Tibial artery (tissue), 4 donors: Measurements from ENCODE around the gene MORN4.

Experiments
- DNase-seq, 2 donors: peaks; one replicate each; pipeline ENCODE4 v3.0.0-alpha.2; 2019
- H3K27ac ChIP-seq, 2 donors: fragments of 200-600 bp; sonication (generic) in 1 of 2; 1 replicate in 1 of 2; 2 replicates in 1 of 2; pipeline ENCODE4 v1.5.1; 2018 to 2019; ENCODE audit warnings: mild to moderate bottlenecking in 1 of 2
- H3K27me3 ChIP-seq, 2 donors: fragments of 200-600 bp; sonication (generic) in 1 of 2; one replicate each; pipeline versions ENCODE4 v1.5.1 to v1.6.0; 2016 to 2019
- H3K36me3 ChIP-seq, 3 donors: fragments of 200-600 bp; sonication (generic) in 2 of 3; one replicate each; pipeline ENCODE4 v1.5.1; 2016 to 2019; ENCODE audit warnings: mild to moderate bottlenecking in 2 of 3
- H3K4me1 ChIP-seq, 4 donors: fragments of 200-600 bp; sonication (generic) in 2 of 4; 1 replicate in 3 of 4; 2 replicates in 1 of 4; pipeline ENCODE4 v1.5.1; 2016 to 2019
- H3K4me3 ChIP-seq, 2 donors: fragments of 200-600 bp; sonication (generic) in 1 of 2; 1 replicate in 1 of 2; 2 replicates in 1 of 2; pipeline ENCODE4 v1.5.1; 2018 to 2019; ENCODE audit warnings: mild to moderate bottlenecking in 2 of 2
- H3K9me3 ChIP-seq, 3 donors: fragments of 200-600 bp; sonication (generic) in 1 of 3; one replicate each; pipeline ENCODE4 v1.5.1; 2016 to 2019
- CTCF ChIP-seq, 2 experiments: fragments of 200-600 bp in 1 of 2; fragments of 450-650 bp in 1 of 2; IDR thresholded peaks; one replicate each; pipeline ENCODE4 v1.5.1; 2017 to 2019; ENCODE audit warnings: antibody characterized with exemption in 2 of 2, mild to moderate bottlenecking in 1 of 2, moderate library complexity in 1 of 2
- intact Hi-C: fragments of 100-400 bp; cut with DNase I; formaldehyde crosslinking; loops from one replicate; pipeline ENCODE4 v1.15.0; 2023; ENCODE audit warnings: low total_unique reads

MORN4 gene

DNA sequence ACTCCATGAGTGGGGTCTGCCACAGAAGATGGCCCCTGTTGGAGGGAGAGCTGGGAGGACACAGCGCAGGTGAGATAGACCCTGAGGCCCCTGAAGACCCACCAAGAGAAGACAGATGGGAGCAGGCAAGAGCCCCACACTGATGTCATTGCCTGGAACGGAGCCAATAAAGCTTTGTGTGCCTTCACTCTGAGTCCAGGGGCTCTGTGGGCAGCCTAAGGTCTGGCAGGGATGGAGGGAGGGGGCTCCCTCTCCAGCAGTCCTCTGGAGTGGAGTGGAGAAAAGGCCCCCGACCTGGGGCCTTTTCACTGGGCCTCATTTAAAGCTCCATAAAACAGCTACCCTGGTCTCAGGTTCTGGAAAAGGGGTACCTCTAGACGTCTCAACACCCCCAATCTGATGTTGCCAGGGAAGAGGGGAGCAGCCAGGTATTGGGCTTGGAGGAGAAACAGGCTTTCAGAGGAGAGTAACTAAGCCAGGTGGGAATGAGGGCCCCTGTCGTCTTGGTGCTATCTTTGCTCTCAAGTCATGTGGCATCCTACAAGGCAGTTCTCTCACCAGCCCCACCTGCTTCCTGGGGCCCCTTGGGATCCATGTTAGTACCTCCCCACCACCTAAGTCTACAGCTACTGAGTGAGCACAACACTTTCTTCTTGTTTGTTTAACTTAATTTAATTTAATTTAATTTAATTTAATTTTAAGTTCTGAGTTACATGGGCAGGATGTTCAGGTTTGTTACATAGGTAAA is 42.4 kb downstream of the MORN4 start:
- no peak overlapping the region for H3K27ac ChIP-seq
- no peaks in the 10 kb centered on the region for H3K9me3 ChIP-seq
- H3K4me1 ChIP-seq: peaks cover 0 to 34% (median 23%) of the 10 kb centered on the region in 4 donors
- intact Hi-C loops: loop anchor here (5.0 kb wide), 1 partner anchor 929 kb away; no protein-coding TSS in a partner anchor
- H3K36me3 ChIP-seq: no peaks in the 10 kb centered on the region
- no peak for TF ChIP-seq CTCF (IDR thresholded peaks at IDR 0.05)
- no peak overlapping the region for H3K4me3 ChIP-seq
- no peak for DNase-seq
- H3K27me3 ChIP-seq: no peaks in the 10 kb centered on the region

DNA sequence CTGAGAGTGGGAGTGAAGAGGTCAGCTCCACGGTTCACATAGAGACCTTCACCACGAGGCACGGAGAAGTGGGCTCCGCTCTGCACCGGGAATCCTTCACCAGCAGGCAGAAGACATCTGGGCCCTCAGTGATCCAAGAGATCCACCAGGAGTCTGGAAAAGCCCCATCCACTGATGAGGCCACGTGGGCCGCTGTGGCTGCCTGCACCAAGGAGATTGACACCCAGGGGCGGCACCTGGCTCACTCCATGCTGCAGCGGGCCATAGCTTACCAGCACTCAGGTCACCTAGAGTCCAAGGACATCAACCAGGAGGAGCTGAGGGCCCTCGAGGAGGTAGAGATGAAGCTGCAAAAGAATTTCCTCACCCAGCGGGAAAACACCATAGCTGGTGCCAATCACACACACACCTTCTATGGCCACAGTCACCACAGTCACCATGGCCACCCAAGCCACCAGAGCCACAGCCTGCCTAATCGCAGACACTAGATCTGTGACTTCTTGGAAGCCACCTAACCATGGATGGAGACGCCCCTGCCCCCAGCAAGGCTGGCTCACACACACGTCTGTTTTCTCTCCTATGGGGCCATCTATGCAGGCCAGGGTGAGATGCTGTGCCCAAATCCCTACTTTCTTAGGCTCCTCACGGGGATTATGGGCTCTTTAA is 43.1 kb downstream of the MORN4 start:
- peaks cover 0 to 27% (median 16%) of the 10 kb centered on the region in 4 donors for H3K4me1 ChIP-seq
- H3K27ac ChIP-seq: no peak overlapping the region
- H3K9me3 ChIP-seq: no peaks in the 10 kb centered on the region
- TF ChIP-seq CTCF (IDR thresholded peaks at IDR 0.05): no peak
- H3K27me3 ChIP-seq: no peaks in the 10 kb centered on the region
- H3K36me3 ChIP-seq: no peaks in the 10 kb centered on the region
- DNase-seq: no peak
- no peak overlapping the region for H3K4me3 ChIP-seq
- intact Hi-C loops: loop anchor here (5.0 kb wide), 1 partner anchor 928 kb away; no protein-coding TSS in a partner anchor

DNA sequence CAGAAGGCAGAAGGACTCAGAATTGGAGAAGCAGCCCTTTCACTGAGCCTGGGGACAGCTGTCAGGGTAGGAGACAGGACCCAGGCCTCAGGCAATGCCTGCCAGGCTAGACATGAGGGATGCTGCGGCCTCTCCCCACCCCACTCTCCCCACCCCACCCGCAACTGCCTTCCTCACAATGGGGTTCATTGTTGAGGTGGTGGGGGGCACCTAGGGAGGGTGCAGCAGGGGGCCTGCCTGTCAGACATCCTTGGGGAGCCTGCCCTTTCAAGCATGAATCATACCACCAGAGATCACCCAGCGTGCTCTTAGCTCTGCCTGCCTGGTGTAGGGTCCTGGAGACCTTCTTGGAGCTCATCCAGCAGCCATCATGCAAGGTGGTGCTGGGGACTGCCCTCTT is 43.8 kb downstream of the MORN4 start, which contains the start of gene C10orf62:
TSS of gene C10orf62 (plus strand) at position 243 of the 400 bp plus-strand sequence. CDS start 177 bp downstream, outside the sequence.
- H3K36me3 ChIP-seq: no peaks in the 10 kb centered on the region
- no peak within 1 kb of the TSS for H3K27ac ChIP-seq
- DNase-seq: no peak

DNA sequence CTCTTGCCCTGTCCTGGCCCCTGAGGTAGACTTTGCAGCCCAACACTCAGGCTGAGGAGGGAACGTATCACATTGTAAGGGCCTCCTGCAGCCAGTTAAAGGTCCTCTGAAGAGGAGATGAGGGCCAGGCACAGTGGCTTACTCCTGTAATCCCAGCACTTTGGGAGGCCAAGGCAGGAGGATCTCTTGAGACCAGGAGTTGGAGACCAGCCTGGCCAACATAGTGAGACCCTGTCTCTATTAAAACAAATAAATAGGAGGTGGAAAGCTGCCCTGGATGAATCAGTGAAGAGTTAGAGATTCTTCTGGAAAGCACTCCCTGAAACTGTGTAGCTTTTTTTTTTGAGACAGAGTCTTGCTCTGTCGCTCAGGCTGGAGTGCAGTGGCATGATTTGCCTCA is 46.1 kb downstream of the MORN4 start:
- no peak for DNase-seq
- no peaks in the 10 kb centered on the region for H3K27me3 ChIP-seq

More for the DNA sequence above, 43.8 kb downstream of the MORN4 start, which contains the start of gene C10orf62:
- Histone ChIP-seq H3K4me3 (no peak within 1 kb of the TSS), H3K27me3 (no peaks in the 10 kb centered on the region), H3K4me1 (peaks cover 0 to 27% (median 17%) of the 10 kb centered on the region in 4 donors), H3K9me3 (no peaks in the 10 kb centered on the region)
- intact Hi-C loops: no loop called here
- TF ChIP-seq CTCF (IDR thresholded peaks at IDR 0.05): no peak

GRCh38 chr10:97585439-97585811 is 47.9 kb downstream of the MORN4 start:
- DNase-seq: no peak
- H3K27me3 ChIP-seq: no peaks in the 10 kb centered on the region
- no peaks in the 10 kb centered on the region for H3K36me3 ChIP-seq
- H3K9me3 ChIP-seq: no peaks in the 10 kb centered on the region
- H3K27ac ChIP-seq: no peak overlapping the region
- H3K4me1 ChIP-seq: peaks cover 0 to 22% (median 15%) of the 10 kb centered on the region in 4 donors
- intact Hi-C loops: no loop called here
- H3K4me3 ChIP-seq: no peak overlapping the region
- TF ChIP-seq CTCF (IDR thresholded peaks at IDR 0.05): no peak

More for the DNA sequence above, 46.1 kb downstream of the MORN4 start:
- Histone ChIP-seq H3K9me3 (no peaks in the 10 kb centered on the region), H3K27ac (no peak overlapping the region), H3K4me3 (no peak overlapping the region), H3K4me1 (peaks cover 0 to 22% (median 15%) of the 10 kb centered on the region in 4 donors), H3K36me3 (no peaks in the 10 kb centered on the region)
- TF ChIP-seq CTCF (IDR thresholded peaks at IDR 0.05): no peak
- intact Hi-C loops: no loop called here
